ENCODE results near the gene SNCAIP.
"Not testable (repeated sequence)": the region's sequence is repeated elsewhere in the genome, so short reads cannot be mapped to it uniquely, and the experiment has no call there.

SNCAIP gene

GRCh38 chr5:122315521-122315920, 3.5 kb downstream of the SNCAIP start:
- no peak for FAIRE-seq

- FAIRE-seq, result no peak
Measured at GRCh38 chr5:122316656-122317055, 4.6 kb downstream of the SNCAIP start.

GRCh38 chr5:122319897-122320296, 7.9 kb downstream of the SNCAIP start:
- FAIRE-seq, result no peak

- no peak for FAIRE-seq
Measured at GRCh38 chr5:122321921-122322320, 9.9 kb downstream of the SNCAIP start.

GRCh38 chr5:122322801-122323548, 10.9 kb downstream of the SNCAIP start:
- FAIRE-seq, result no peak

- FAIRE-seq, result no peak
Measured at GRCh38 chr5:122323738-122324137, 11.7 kb downstream of the SNCAIP start.

GRCh38 chr5:122327110-122327509, 15.1 kb downstream of the SNCAIP start:
- no peak for FAIRE-seq

- FAIRE-seq, result no peak
Measured at GRCh38 chr5:122330881-122331280, 18.8 kb downstream of the SNCAIP start.

- FAIRE-seq, result no peak
Measured at GRCh38 chr5:122332599-122333555, 20.8 kb downstream of the SNCAIP start.

GRCh38 chr5:122333564-122333963, 21.5 kb downstream of the SNCAIP start:
- no peak for FAIRE-seq

- FAIRE-seq, result no peak
Measured at GRCh38 chr5:122339591-122339990, 27.6 kb downstream of the SNCAIP start.

- FAIRE-seq, result no peak
Measured at GRCh38 chr5:122341087-122341486, 29.1 kb downstream of the SNCAIP start.

GRCh38 chr5:122342256-122342655, 30.2 kb downstream of the SNCAIP start:
- FAIRE-seq, result no peak

GRCh38 chr5:122346897-122347581, 35.0 kb downstream of the SNCAIP start:
- no peak for FAIRE-seq

GRCh38 chr5:122350496-122350895, 38.5 kb downstream of the SNCAIP start:
- no peak for FAIRE-seq

- no peak for FAIRE-seq
Measured at GRCh38 chr5:122351416-122352157, 39.5 kb downstream of the SNCAIP start.

GRCh38 chr5:122352331-122352730, 40.3 kb downstream of the SNCAIP start:
- no peak for FAIRE-seq

- FAIRE-seq, result not testable (repeated sequence)
Measured at GRCh38 chr5:122353361-122353760, 41.3 kb downstream of the SNCAIP start.

- FAIRE-seq, result no peak
Measured at GRCh38 chr5:122354293-122354692, 42.3 kb downstream of the SNCAIP start.

GRCh38 chr5:122355324-122355723, 43.3 kb downstream of the SNCAIP start:
- no peak for FAIRE-seq

GRCh38 chr5:122356855-122357254, 44.8 kb downstream of the SNCAIP start:
- no peak for FAIRE-seq

- FAIRE-seq, result no peak
Measured at GRCh38 chr5:122358372-122358979, 46.4 kb downstream of the SNCAIP start.

All from G401.6 (cell line).